A673 (cell line): ENCODE measurements around the gene FAM174B.

Experiments used
- CTCF ChIP-seq: fragments of 300-800, 200-600 bp; sonication (generic); conservative IDR thresholded peaks from 2 replicates; pipeline ENCODE4 v1.5.1; 2017; ENCODE audit warnings: low read depth, mild to moderate bottlenecking, antibody characterized with exemption, low read length, moderate library complexity, mixed read lengths
- EZH2 ChIP-seq: fragments of 200-600 bp; sonication (generic); IDR thresholded peaks from 2 replicates; pipeline ENCODE4 v1.6.1; 2017; ENCODE audit warnings: borderline replicate concordance, low read depth, mild to moderate bottlenecking, mixed read lengths, antibody characterized with exemption, low read length; ENCODE audit not compliant: poor library complexity, severe bottlenecking

GRCh38 chr15:92668620-92669019 lies 13.0 kb upstream of the FAM174B start:
- TF ChIP-seq CTCF = no peak
- TF ChIP-seq EZH2 = no peak
